Measurements from ENCODE around the gene ATP1A2. TPM values are rescaled to one million over a fixed set of nuclear protein-coding genes. Genes with fewer than 3 reads are reported as not detected.

Gene ATP1A2
- total RNA-seq, 1 donor: 0.72 TPM

DNA sequence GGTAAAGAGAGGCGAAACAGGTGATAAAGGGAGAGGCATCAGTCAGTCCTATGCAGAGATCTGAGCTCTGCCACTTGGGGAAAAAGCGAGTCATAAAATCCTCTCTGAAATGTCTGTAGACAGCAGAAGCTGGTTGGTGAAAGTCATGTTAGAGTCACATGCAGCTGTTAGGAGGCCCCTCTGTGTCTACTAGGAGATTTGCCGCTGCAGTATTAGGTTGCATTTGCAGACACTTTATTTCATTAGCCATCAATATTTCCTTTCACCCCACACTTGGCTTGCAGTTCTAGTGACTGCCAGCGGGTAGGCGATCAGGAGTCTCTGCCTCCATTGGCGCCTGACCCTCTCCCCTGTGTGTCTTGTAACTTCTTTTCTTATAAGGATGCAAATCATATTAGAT is 52.0 kb downstream of the ATP1A2 start:
- H3K4me2 ChIP-seq (ENCODE audit: insufficient read depth, low read length): no peak overlapping the region
- H2AFZ ChIP-seq (ENCODE audit: low read length): no peak overlapping the region
- H3K79me2 ChIP-seq (ENCODE audit: insufficient read depth, low read length): no peaks in the 10 kb centered on the region
- H3K27me3 ChIP-seq (ENCODE audit: insufficient read depth, low read length): peaks cover 11% of the 10 kb centered on the region
- H3K36me3 ChIP-seq (ENCODE audit: insufficient read depth, low read length): no peaks in the 10 kb centered on the region
- H3K4me3 ChIP-seq (ENCODE audit: insufficient read depth, low read length): no peak overlapping the region
- H4K20me1 ChIP-seq (ENCODE audit: insufficient read depth, low read length): no peaks in the 10 kb centered on the region
- peak; percentile 37 for DNase-seq (ENCODE audit: insufficient read length, low spot score, missing footprints)
- H3K4me1 ChIP-seq (ENCODE audit: insufficient read depth, low read length): peaks cover 33% of the 10 kb centered on the region
- H3K27ac ChIP-seq (ENCODE audit: low read depth, low read length): no peak overlapping the region
- TF ChIP-seq, protein P1, sequence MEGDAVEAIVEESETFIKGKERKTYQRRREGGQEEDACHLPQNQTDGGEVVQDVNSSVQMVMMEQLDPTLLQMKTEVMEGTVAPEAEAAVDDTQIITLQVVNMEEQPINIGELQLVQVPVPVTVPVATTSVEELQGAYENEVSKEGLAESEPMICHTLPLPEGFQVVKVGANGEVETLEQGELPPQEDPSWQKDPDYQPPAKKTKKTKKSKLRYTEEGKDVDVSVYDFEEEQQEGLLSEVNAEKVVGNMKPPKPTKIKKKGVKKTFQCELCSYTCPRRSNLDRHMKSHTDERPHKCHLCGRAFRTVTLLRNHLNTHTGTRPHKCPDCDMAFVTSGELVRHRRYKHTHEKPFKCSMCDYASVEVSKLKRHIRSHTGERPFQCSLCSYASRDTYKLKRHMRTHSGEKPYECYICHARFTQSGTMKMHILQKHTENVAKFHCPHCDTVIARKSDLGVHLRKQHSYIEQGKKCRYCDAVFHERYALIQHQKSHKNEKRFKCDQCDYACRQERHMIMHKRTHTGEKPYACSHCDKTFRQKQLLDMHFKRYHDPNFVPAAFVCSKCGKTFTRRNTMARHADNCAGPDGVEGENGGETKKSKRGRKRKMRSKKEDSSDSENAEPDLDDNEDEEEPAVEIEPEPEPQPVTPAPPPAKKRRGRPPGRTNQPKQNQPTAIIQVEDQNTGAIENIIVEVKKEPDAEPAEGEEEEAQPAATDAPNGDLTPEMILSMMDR (IDR thresholded peaks at IDR 0.05; ENCODE audit: extremely low read depth, low read depth, low read length): no peak
- H3K9me3 ChIP-seq (ENCODE audit: low read depth, low read length): no peaks in the 10 kb centered on the region

DNA sequence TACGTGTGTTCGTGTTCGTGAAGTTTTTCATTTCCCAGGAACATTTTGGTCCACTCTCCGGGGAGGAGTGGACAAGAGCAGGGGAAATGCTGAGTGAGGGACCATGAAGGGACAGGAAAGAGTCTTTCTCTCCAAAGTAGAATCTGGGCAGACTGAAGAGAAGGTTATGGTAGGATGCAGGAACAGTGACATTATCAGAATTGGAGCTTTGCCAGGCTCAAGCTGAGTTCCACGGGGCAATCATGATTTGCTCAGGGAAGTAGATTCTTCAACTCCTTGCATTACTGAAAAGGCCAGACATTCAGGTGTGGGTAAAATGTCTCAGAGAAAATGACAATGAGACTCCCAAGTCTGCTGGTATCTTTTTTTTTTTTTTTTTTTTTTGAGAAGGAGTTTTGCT is 52.5 kb downstream of the ATP1A2 start:
- H2AFZ ChIP-seq (ENCODE audit: low read length): no peak overlapping the region
- H3K27ac ChIP-seq (ENCODE audit: low read depth, low read length): no peak overlapping the region
- TF ChIP-seq, protein P1 (IDR thresholded peaks at IDR 0.05; ENCODE audit: extremely low read depth, low read depth, low read length): no peak
- DNase-seq (ENCODE audit: insufficient read length, low spot score, missing footprints): no peak
- H3K9me3 ChIP-seq (ENCODE audit: low read depth, low read length): no peaks in the 10 kb centered on the region
- H3K27me3 ChIP-seq (ENCODE audit: insufficient read depth, low read length): peaks cover 11% of the 10 kb centered on the region
- H4K20me1 ChIP-seq (ENCODE audit: insufficient read depth, low read length): no peaks in the 10 kb centered on the region
- no peak overlapping the region for H3K4me3 ChIP-seq (ENCODE audit: insufficient read depth, low read length)
- H3K4me1 ChIP-seq (ENCODE audit: insufficient read depth, low read length): peaks cover 33% of the 10 kb centered on the region
- H3K4me2 ChIP-seq (ENCODE audit: insufficient read depth, low read length): no peak overlapping the region
- no peaks in the 10 kb centered on the region for H3K36me3 ChIP-seq (ENCODE audit: insufficient read depth, low read length)
- no peaks in the 10 kb centered on the region for H3K79me2 ChIP-seq (ENCODE audit: insufficient read depth, low read length)

DNA sequence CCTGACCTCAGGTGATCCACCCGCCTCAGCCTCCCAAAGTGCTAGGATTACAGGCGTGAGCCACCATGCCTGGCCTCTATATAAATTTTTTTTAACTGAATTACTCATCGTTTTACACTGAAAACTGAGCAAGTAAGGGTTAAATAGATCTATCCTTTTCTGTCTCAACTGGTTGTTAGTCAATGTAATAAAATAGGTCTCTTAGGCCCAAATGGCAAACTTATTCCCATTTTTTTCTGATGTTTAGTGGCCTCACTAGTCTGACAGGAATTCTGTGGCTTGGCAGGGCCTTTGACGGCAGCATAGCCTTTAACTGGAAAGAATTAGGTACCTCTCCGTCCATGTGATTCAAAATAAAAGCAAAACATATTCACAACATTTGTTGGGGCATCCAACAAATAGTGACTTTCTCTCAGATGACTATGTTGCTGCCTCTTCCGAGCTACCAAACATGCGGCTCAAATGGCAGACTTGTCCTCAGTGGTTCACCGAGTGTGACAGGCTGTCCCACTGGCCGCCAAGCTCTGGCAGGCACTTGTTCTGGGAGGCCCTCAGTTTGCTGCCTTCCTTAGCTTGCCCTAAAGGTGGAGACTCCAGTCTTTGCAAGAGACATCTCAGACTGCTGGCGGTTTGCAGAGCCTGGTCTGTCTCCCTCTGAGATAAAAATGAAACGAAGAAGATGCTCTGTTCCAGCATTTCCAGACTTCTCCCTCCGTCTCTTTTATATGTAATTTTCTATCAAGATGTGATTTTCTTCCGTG is 53.2 kb downstream of the ATP1A2 start:
- Histone ChIP-seq H3K4me2 (ENCODE audit: insufficient read depth, low read length) (peak overlapping the region; percentile 37), H3K36me3 (ENCODE audit: insufficient read depth, low read length) (no peaks in the 10 kb centered on the region), H2AFZ (ENCODE audit: low read length) (peak overlapping the region; percentile 69), H3K4me1 (ENCODE audit: insufficient read depth, low read length) (peaks cover 33% of the 10 kb centered on the region), H4K20me1 (ENCODE audit: insufficient read depth, low read length) (no peaks in the 10 kb centered on the region), H3K4me3 (ENCODE audit: insufficient read depth, low read length) (no peak overlapping the region), H3K79me2 (ENCODE audit: insufficient read depth, low read length) (no peaks in the 10 kb centered on the region), H3K27me3 (ENCODE audit: insufficient read depth, low read length) (peaks cover 18% of the 10 kb centered on the region), H3K27ac (ENCODE audit: low read depth, low read length) (no peak overlapping the region), H3K9me3 (ENCODE audit: low read depth, low read length) (no peaks in the 10 kb centered on the region)
- peak; percentile 80 for DNase-seq (ENCODE audit: insufficient read length, low spot score, missing footprints)
- TF ChIP-seq, protein P1 (IDR thresholded peaks at IDR 0.05; ENCODE audit: extremely low read depth, low read depth, low read length): no peak

DNA sequence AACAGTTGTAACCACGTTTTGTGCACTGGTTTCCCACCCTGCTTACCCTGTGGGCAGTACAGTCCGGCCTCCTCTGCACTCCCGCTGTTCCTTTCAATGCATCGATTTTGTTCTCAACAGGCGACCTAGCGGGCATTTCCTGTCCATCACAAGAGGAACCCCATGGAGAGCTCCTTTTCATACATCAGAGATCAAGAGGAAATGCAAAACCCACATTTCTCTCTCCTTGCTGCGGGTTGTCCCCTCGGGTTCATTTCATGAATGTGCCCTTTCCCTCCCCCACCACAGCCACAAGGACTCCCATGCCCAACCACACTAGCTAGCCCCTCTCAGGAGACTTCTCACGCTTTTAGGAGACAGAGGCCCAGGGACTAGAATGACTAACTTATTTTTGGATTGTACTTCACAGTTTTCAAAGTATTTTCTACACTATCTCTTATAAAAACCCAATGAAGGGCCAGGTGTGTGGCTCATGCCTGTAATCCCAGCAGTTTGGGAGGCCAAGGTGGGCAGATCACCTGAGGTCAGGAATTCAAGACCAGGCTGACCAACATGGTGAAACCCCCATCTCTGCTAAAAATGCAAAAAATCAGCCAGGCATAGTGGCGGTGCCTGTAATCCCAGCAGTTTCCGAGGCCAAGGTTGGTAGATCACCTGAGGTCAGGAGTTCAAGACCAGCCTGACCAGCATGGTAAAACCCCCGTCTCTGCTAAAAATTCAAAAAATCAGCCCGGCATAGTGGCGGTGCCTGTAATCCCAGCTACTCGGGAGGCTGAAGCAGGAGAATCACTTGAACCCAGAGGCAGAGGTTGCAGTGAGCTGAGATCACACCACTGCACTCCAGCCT is 54.2 kb downstream of the ATP1A2 start:
- TF ChIP-seq, protein P1 (IDR thresholded peaks at IDR 0.05; ENCODE audit: extremely low read depth, low read depth, low read length): no peak
- peaks cover 24% of the 10 kb centered on the region for H3K27me3 ChIP-seq (ENCODE audit: insufficient read depth, low read length)
- no peak for DNase-seq (ENCODE audit: insufficient read length, low spot score, missing footprints)
- no peaks in the 10 kb centered on the region for H3K9me3 ChIP-seq (ENCODE audit: low read depth, low read length)
- no peaks in the 10 kb centered on the region for H3K79me2 ChIP-seq (ENCODE audit: insufficient read depth, low read length)
- H3K4me3 ChIP-seq (ENCODE audit: insufficient read depth, low read length): no peak overlapping the region
- peaks cover 33% of the 10 kb centered on the region for H3K4me1 ChIP-seq (ENCODE audit: insufficient read depth, low read length)
- H3K27ac ChIP-seq (ENCODE audit: low read depth, low read length): no peak overlapping the region
- peak overlapping the region; percentile 68 for H2AFZ ChIP-seq (ENCODE audit: low read length)
- no peaks in the 10 kb centered on the region for H4K20me1 ChIP-seq (ENCODE audit: insufficient read depth, low read length)
- H3K4me2 ChIP-seq (ENCODE audit: insufficient read depth, low read length): peak overlapping the region; percentile 37
- no peaks in the 10 kb centered on the region for H3K36me3 ChIP-seq (ENCODE audit: insufficient read depth, low read length)
